Neural cell (in vitro differentiated cells): ENCODE results near the gene PLCL2. TPM values are rescaled to one million over a fixed set of nuclear protein-coding genes. Genes with fewer than 3 reads are reported as not detected.

Experiments used
- H2AFZ ChIP-seq: fragments of 200-600, 300-800 bp; sonication (generic), shearing (Covaris generic); 2 replicates; pipeline ENCODE4 v1.6.0; 2014; ENCODE audit warnings: low read depth, mild to moderate bottlenecking, antibody characterized with exemption, low read length, moderate library complexity
- H3F3A ChIP-seq: fragments of 200-600 bp; shearing (Covaris generic); 2 replicates; pipeline ENCODE4 v1.6.1; 2016; ENCODE audit warnings: mild to moderate bottlenecking, moderate library complexity, mixed read lengths, antibody characterized with exemption, low read length; ENCODE audit not compliant: insufficient read depth, poor library complexity, severe bottlenecking
- H3K27ac ChIP-seq: fragments of 200-600, 300-800 bp; sonication (generic), shearing (Covaris generic); 2 replicates; pipeline ENCODE4 v1.5.1; 2014; ENCODE audit warnings: mild to moderate bottlenecking, low read length, moderate library complexity
- H3K27me3 ChIP-seq: fragments of 300-800, 200-600 bp; sonication (generic), shearing (Covaris generic); 2 replicates; pipeline ENCODE4 v1.6.0; 2014; ENCODE audit warnings: mild to moderate bottlenecking, low read depth, low read length, moderate library complexity; ENCODE audit not compliant: insufficient read depth
- H3K36me3 ChIP-seq: fragments of 300-800, 200-600 bp; sonication (generic), shearing (Covaris generic); 2 replicates; pipeline ENCODE4 v1.5.1; 2014; ENCODE audit warnings: mild to moderate bottlenecking, antibody characterized with exemption, low read length, moderate library complexity; ENCODE audit not compliant: insufficient read depth
- H3K4me2 ChIP-seq: fragments of 300-800, 200-600 bp; sonication (generic), shearing (Covaris generic); 2 replicates; pipeline ENCODE4 v1.6.0; 2014; ENCODE audit warnings: mild to moderate bottlenecking, low read length
- H3K4me3 ChIP-seq: fragments of 300-800, 200-600 bp; sonication (generic), shearing (Covaris generic); 2 replicates; pipeline ENCODE4 v1.5.1; 2014; ENCODE audit warnings: mild to moderate bottlenecking, low read length, moderate library complexity
- H3K79me2 ChIP-seq: fragments of 200-600 bp; shearing (Covaris generic); replicated peaks from 2 replicates; pipeline ENCODE4 v1.6.0; 2014; ENCODE audit warnings: mild to moderate bottlenecking, low read length, moderate library complexity; ENCODE audit not compliant: insufficient read depth
- H3K9ac ChIP-seq: fragments of 300-800, 200-600 bp; sonication (generic), shearing (Covaris generic); 2 replicates; pipeline ENCODE4 v1.6.1; 2016; ENCODE audit warnings: mild to moderate bottlenecking, low read length, mixed read lengths
- H3K9me2 ChIP-seq: fragments of 200-600 bp; shearing (Covaris generic); 2 replicates; pipeline ENCODE4 v1.6.1; 2016; ENCODE audit warnings: mild to moderate bottlenecking, low read length, mixed read lengths; ENCODE audit not compliant: insufficient read depth
- H3K9me3 ChIP-seq: fragments of 200-600, 300-800 bp; sonication (generic), shearing (Covaris generic); 2 replicates; pipeline ENCODE4 v1.6.1; 2016; ENCODE audit warnings: mild to moderate bottlenecking, mixed run types, low read length, moderate library complexity, mixed read lengths
- H4K20me1 ChIP-seq: fragments of 200-600 bp; shearing (Covaris generic); 2 replicates; pipeline ENCODE4 v1.6.1; 2016; ENCODE audit warnings: mild to moderate bottlenecking, mixed run types; ENCODE audit not compliant: insufficient read depth
- EP300 ChIP-seq: fragments of 450-650 bp; conservative IDR thresholded peaks from 2 replicates; pipeline ENCODE4 v1.6.1; 2014; ENCODE audit warnings: antibody characterized with exemption, mild to moderate bottlenecking, moderate library complexity; ENCODE audit not compliant: poor library complexity, severe bottlenecking
- EZH2 ChIP-seq: fragments of 200-600, 300-800 bp; shearing (Covaris generic), sonication (generic); IDR thresholded peaks from 2 replicates; pipeline ENCODE4 v1.6.1; 2014; ENCODE audit warnings: antibody characterized with exemption, low read length, borderline replicate concordance, mild to moderate bottlenecking; ENCODE audit not compliant: insufficient read depth, poor library complexity, severe bottlenecking
- MXI1 ChIP-seq: fragments of 450-650 bp; conservative IDR thresholded peaks from 2 replicates; pipeline ENCODE4 v1.6.1; 2014; ENCODE audit warnings: antibody characterized with exemption, mild to moderate bottlenecking; ENCODE audit not compliant: poor library complexity, severe bottlenecking
- POLR2AphosphoS5 ChIP-seq: IDR thresholded peaks from 2 replicates; pipeline ENCODE4 v1.6.1; 2012
- RAD21 ChIP-seq: fragments of 450-650 bp; conservative IDR thresholded peaks from 2 replicates; pipeline ENCODE4 v1.6.1; 2014; ENCODE audit warnings: antibody characterized with exemption, mild to moderate bottlenecking, moderate library complexity
- SMC3 ChIP-seq: fragments of 450-650 bp; conservative IDR thresholded peaks from 2 replicates; pipeline ENCODE4 v1.6.1; 2014; ENCODE audit warnings: antibody characterized with exemption, mild to moderate bottlenecking, moderate library complexity; ENCODE audit not compliant: poor library complexity
- TAF1 ChIP-seq: IDR thresholded peaks from 2 replicates; pipeline ENCODE4 v1.6.1; 2012; ENCODE audit warnings: low read depth
- polyA plus RNA-seq: library from polyadenylated mRNA; depleted of rRNA; stranded (reverse); fragments of >200 nt; gene quantifications from 2 replicates; pipeline ENCODE4 v1.2.3, GENCODE V29; 2014
- TF ChIP-seq, protein P1 (sequence below): IDR thresholded peaks from 2 replicates; pipeline ENCODE4 v1.6.1; 2012; ENCODE audit warnings: borderline replicate concordance
- TF ChIP-seq, protein P2 (sequence below): fragments of 450-650 bp; IDR thresholded peaks from 2 replicates; pipeline ENCODE4 v1.5.1; 2014; ENCODE audit warnings: antibody characterized with exemption, mild to moderate bottlenecking, moderate library complexity; ENCODE audit not compliant: poor library complexity, severe bottlenecking

PLCL2 gene
- polyA plus RNA-seq, 1 donor from 2014 or later = 69.8 TPM

DNA sequence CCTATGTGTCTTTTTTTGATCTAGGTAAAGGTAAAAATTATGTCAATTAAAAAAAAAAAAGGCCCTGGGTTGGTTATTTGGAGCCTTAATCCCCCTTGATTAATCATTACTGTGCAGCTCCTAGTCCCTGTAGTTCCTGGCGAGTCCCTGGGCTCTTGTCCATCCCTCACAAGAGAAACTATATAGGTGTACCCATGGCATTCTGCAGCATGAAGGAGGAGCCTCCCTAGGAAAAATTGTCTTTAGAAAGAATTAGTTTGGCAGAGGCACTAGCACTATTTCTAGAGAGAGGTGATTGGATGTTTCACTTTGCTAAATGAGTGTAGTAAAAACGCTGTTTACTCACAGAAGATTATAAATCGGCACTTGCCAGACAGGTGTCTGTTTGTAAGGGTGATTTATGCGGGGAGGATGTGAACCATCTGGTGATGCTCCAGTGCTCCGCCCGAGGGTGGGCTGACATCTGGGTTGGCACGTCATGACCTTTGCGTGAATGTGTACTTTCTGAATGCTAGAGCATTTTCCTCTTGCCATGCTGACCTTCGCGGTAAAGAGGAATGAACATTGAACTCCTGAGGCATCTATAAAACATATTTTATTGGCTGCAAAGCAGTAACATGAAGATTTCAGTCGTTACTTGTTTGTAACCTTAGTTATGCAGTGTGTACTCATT lies 12.6 kb downstream of the PLCL2 start:
- no peaks in the 10 kb centered on the region for H3K27me3 ChIP-seq
- no peaks in the 10 kb centered on the region for H3F3A ChIP-seq
- peaks cover 2% of the 10 kb centered on the region for H4K20me1 ChIP-seq
- no peaks in the 10 kb centered on the region for H3K36me3 ChIP-seq
- TF ChIP-seq EP300 = no peak
- TF ChIP-seq EZH2 = no peak
- TF ChIP-seq POLR2AphosphoS5 = no peak
- no peak for TF ChIP-seq MXI1
- no peak for TF ChIP-seq TAF1
- TF ChIP-seq, protein P1, sequence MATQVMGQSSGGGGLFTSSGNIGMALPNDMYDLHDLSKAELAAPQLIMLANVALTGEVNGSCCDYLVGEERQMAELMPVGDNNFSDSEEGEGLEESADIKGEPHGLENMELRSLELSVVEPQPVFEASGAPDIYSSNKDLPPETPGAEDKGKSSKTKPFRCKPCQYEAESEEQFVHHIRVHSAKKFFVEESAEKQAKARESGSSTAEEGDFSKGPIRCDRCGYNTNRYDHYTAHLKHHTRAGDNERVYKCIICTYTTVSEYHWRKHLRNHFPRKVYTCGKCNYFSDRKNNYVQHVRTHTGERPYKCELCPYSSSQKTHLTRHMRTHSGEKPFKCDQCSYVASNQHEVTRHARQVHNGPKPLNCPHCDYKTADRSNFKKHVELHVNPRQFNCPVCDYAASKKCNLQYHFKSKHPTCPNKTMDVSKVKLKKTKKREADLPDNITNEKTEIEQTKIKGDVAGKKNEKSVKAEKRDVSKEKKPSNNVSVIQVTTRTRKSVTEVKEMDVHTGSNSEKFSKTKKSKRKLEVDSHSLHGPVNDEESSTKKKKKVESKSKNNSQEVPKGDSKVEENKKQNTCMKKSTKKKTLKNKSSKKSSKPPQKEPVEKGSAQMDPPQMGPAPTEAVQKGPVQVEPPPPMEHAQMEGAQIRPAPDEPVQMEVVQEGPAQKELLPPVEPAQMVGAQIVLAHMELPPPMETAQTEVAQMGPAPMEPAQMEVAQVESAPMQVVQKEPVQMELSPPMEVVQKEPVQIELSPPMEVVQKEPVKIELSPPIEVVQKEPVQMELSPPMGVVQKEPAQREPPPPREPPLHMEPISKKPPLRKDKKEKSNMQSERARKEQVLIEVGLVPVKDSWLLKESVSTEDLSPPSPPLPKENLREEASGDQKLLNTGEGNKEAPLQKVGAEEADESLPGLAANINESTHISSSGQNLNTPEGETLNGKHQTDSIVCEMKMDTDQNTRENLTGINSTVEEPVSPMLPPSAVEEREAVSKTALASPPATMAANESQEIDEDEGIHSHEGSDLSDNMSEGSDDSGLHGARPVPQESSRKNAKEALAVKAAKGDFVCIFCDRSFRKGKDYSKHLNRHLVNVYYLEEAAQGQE = no peak
- TF ChIP-seq, protein P2, sequence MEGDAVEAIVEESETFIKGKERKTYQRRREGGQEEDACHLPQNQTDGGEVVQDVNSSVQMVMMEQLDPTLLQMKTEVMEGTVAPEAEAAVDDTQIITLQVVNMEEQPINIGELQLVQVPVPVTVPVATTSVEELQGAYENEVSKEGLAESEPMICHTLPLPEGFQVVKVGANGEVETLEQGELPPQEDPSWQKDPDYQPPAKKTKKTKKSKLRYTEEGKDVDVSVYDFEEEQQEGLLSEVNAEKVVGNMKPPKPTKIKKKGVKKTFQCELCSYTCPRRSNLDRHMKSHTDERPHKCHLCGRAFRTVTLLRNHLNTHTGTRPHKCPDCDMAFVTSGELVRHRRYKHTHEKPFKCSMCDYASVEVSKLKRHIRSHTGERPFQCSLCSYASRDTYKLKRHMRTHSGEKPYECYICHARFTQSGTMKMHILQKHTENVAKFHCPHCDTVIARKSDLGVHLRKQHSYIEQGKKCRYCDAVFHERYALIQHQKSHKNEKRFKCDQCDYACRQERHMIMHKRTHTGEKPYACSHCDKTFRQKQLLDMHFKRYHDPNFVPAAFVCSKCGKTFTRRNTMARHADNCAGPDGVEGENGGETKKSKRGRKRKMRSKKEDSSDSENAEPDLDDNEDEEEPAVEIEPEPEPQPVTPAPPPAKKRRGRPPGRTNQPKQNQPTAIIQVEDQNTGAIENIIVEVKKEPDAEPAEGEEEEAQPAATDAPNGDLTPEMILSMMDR = no peak
- TF ChIP-seq SMC3 = no peak
- TF ChIP-seq RAD21 = no peak
- H3K9me3 ChIP-seq = no peaks in the 10 kb centered on the region
- peaks cover 85% of the 10 kb centered on the region for H3K79me2 ChIP-seq
- no peak overlapping the region for H3K27ac ChIP-seq
- H3K4me2 ChIP-seq = no peak overlapping the region
- H2AFZ ChIP-seq = no peak overlapping the region
- H3K9me2 ChIP-seq = no peaks in the 10 kb centered on the region
- no peak overlapping the region for H3K9ac ChIP-seq
- H3K4me3 ChIP-seq = no peak overlapping the region

DNA sequence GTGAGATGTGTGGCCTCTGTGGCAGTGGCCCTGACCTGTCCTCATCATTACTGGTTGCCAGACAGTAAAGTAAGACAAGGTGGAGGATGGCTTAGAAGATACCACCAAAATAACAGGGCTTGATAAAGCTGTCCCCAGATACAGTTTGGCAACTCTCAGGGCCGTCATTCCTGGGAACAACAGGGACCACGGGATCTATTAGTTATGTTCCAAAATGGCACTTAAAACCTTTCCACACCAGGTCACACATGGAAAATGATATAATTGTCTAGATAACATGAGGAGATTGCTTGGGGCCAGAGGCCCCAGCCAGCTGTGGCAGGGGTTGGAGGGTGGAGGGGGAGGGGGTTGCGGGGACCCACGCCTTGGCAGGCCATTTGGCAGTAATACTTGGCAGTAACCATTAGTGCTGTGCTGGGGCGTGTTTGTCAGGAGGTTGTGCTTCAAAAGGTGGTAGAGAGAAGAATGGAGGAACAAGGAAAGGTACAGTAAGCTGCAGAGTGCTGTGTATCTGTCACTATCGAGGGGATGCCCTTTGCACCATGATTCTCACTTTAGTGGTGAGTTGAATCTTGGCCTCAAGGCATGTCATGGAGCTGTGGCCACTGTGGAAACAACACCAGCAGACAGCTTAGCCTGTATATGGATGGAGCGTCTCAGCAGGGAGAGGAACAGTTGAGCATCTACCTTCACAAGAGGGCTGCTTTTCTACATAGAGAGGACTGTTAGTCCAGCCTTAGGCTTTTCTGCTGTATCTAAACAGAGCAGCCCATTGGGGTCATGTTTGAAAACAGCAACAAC lies 14.0 kb downstream of the PLCL2 start:
- no peaks in the 10 kb centered on the region for H3K9me3 ChIP-seq
- H2AFZ ChIP-seq = no peak overlapping the region
- no peak overlapping the region for H3K4me3 ChIP-seq
- H3K27ac ChIP-seq = no peak overlapping the region
- no peaks in the 10 kb centered on the region for H3K27me3 ChIP-seq
- H3K9ac ChIP-seq = no peak overlapping the region
- H4K20me1 ChIP-seq = peaks cover 2% of the 10 kb centered on the region
- H3K4me2 ChIP-seq = no peak overlapping the region
- peaks cover 83% of the 10 kb centered on the region for H3K79me2 ChIP-seq
- H3K36me3 ChIP-seq = no peaks in the 10 kb centered on the region
- no peaks in the 10 kb centered on the region for H3K9me2 ChIP-seq
- no peaks in the 10 kb centered on the region for H3F3A ChIP-seq
- TF ChIP-seq TAF1 (no peak), SMC3 (no peak), EP300 (no peak), EZH2 (no peak), POLR2AphosphoS5 (no peak), RAD21 (no peak), MXI1 (no peak)
- TF ChIP-seq, protein P1 = no peak
- TF ChIP-seq, protein P2 = no peak
